Endothelial cell of umbilical vein (primary cell): ENCODE measurements around the gene SHC1.

ENCODE experiments used
- EZH2 ChIP-seq: IDR thresholded peaks from 2 replicates; pipeline ENCODE4 v1.6.1; 2012; ENCODE audit warnings: borderline replicate concordance, low read depth, mild to moderate bottlenecking, moderate library complexity, low read length, inconsistent platforms; ENCODE audit not compliant: severe bottlenecking
- FOS ChIP-seq: IDR thresholded peaks from 2 replicates; pipeline ENCODE4 v1.6.1; 2011; ENCODE audit warnings: mild to moderate bottlenecking, low read length, moderate library complexity, borderline replicate concordance; ENCODE audit not compliant: insufficient read depth
- GATA2 ChIP-seq: IDR thresholded peaks from 2 replicates; pipeline ENCODE4 v1.7.0; 2011; ENCODE audit warnings: low read depth, mild to moderate bottlenecking, moderate library complexity, mixed read lengths, low read length; ENCODE audit not compliant: insufficient read length, insufficient read depth
- JUN ChIP-seq: IDR thresholded peaks from 2 replicates; pipeline ENCODE4 v1.6.1; 2011; ENCODE audit warnings: borderline replicate concordance, low read depth; ENCODE audit not compliant: insufficient read length, insufficient read depth
- MYC ChIP-seq: IDR thresholded peaks from one replicate; pipeline ENCODE4 v1.6.1; 2011; ENCODE audit warnings: mild to moderate bottlenecking, low read depth, low read length
- POLR2A ChIP-seq: IDR thresholded peaks from 2 replicates; pipeline ENCODE4 v1.6.1; 2012; ENCODE audit warnings: low read depth, mild to moderate bottlenecking, control low read depth, low read length
- POLR2AphosphoS5 ChIP-seq: IDR thresholded peaks from 2 replicates; pipeline ENCODE4 v1.6.1; 2012; ENCODE audit warnings: low read depth, mild to moderate bottlenecking, control low read depth, low read length, moderate library complexity; ENCODE audit not compliant: insufficient read depth
- TF ChIP-seq, protein P1 (sequence below), 2 donors: IDR thresholded peaks; 1 replicate in 1 of 2; 2 replicates in 1 of 2; pipeline ENCODE4 v1.5.1; 2011; ENCODE audit warnings: low read length in 2 of 2, mild to moderate bottlenecking in 2 of 2, moderate library complexity in 2 of 2, control low read depth in 1 of 2, inconsistent platforms in 1 of 2, low read depth in 1 of 2; ENCODE audit not compliant: insufficient read depth in 1 of 2; ENCODE audit errors: extremely low read depth in 1 of 2
- TF ChIP-seq, protein P2 (sequence below): IDR thresholded peaks from 2 replicates; pipeline ENCODE4 v1.6.1; 2011; ENCODE audit not compliant: insufficient read depth, insufficient read length

GRCh38 chr1:155018617-155019348 is 48.2 kb upstream of the SHC1 start:
- TF ChIP-seq POLR2AphosphoS5, result no peak
- TF ChIP-seq, protein P1, sequence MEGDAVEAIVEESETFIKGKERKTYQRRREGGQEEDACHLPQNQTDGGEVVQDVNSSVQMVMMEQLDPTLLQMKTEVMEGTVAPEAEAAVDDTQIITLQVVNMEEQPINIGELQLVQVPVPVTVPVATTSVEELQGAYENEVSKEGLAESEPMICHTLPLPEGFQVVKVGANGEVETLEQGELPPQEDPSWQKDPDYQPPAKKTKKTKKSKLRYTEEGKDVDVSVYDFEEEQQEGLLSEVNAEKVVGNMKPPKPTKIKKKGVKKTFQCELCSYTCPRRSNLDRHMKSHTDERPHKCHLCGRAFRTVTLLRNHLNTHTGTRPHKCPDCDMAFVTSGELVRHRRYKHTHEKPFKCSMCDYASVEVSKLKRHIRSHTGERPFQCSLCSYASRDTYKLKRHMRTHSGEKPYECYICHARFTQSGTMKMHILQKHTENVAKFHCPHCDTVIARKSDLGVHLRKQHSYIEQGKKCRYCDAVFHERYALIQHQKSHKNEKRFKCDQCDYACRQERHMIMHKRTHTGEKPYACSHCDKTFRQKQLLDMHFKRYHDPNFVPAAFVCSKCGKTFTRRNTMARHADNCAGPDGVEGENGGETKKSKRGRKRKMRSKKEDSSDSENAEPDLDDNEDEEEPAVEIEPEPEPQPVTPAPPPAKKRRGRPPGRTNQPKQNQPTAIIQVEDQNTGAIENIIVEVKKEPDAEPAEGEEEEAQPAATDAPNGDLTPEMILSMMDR (IDR thresholded peaks at IDR 0.05; ENCODE audit: extremely low read depth in 1 of 2, insufficient read depth in 1 of 2, low read depth in 1 of 2, low read length in 2 of 2), result no peak
- no peak for TF ChIP-seq POLR2A
- no peak for TF ChIP-seq GATA2
- TF ChIP-seq EZH2, result no peak
- no peak for TF ChIP-seq MYC
- TF ChIP-seq JUN, result no peak
- TF ChIP-seq, protein P2, sequence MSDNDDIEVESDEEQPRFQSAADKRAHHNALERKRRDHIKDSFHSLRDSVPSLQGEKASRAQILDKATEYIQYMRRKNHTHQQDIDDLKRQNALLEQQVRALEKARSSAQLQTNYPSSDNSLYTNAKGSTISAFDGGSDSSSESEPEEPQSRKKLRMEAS, result no peak
- no peak for TF ChIP-seq FOS
